Measurements from ENCODE around the gene SREK1IP1.

DNA sequence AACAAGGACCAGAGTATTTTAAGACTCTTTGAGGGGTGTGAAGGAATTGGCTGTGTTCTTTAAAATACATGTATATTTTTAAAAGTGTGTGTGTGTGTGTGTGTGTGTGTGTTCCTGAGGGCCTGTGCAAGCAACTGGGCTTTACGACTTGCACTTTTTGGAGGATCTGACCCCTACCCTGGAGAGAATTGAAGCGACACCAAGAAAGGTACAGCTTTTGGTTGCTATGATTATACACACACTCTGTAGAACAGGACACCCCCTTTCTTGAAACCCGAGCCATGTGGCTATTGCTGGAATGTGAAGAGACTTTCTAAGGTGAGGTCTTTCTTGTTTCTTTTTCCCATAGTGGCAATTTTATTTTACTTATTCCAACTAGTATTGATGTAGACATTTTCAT lies 77.2 kb downstream of the SREK1IP1 start:
- TF ChIP-seq POLR2A (IDR thresholded peaks at IDR 0.05) (no peak), EP300 (IDR thresholded peaks at IDR 0.05) (no peak)
